A549 treated with Mapracorat at 1 μM for 4 hours (cell line): ENCODE measurements around the gene PCDHA13. TPM values are rescaled to one million over a fixed set of nuclear protein-coding genes. Genes with fewer than 3 reads are reported as not detected.

Source experiments
- total RNA-seq: library from RNA; stranded (reverse); fragments of 200-300 nt; extraction: Qiagen RNA extraction; gene quantifications from 5 replicates; pipeline ENCODE4 v1.2.3, GENCODE V29; 2022

PCDHA13 gene
- total RNA-seq, result 0.05 to 0.06 TPM in 2 of 5 replicates, not detected in the others

GRCh38 chr5:140881889-140882590, at the start of gene PCDHA13:
TSS of gene PCDHA13 (plus strand) at chr5:140882124. CDS start at chr5:140882269, 145 bp downstream.

GRCh38 chr5:140833993-140834392, 47.9 kb upstream of the PCDHA13 start, which contains the start of gene PCDHA7:
TSS of gene PCDHA7 (plus strand) at chr5:140834269. CDS start at chr5:140834384, 115 bp downstream.

GRCh38 chr5:140840978-140841962, 40.7 kb upstream of the PCDHA13 start, which contains the start of gene PCDHA8:
TSS of gene PCDHA8 (plus strand) at chr5:140841187. CDS start at chr5:140841322, 135 bp downstream.

GRCh38 chr5:140848139-140849102, 33.5 kb upstream of the PCDHA13 start, which contains the start of gene PCDHA9:
TSS of gene PCDHA9 (plus strand) at chr5:140848382. CDS start at chr5:140848496, 114 bp downstream.

GRCh38 chr5:140855772-140856674, 25.9 kb upstream of the PCDHA13 start, which contains the start of gene PCDHA10:
TSS of gene PCDHA10 (plus strand) at chr5:140855897. CDS start at chr5:140856049, 152 bp downstream.

GRCh38 chr5:140868721-140869554, 13.0 kb upstream of the PCDHA13 start, which contains the start of gene PCDHA11:
TSS of gene PCDHA11 (plus strand) at chr5:140868957. CDS start at chr5:140869104, 147 bp downstream.

GRCh38 chr5:140875085-140876065, 6.5 kb upstream of the PCDHA13 start, which contains the start of gene PCDHA12:
TSS of gene PCDHA12 (plus strand) at chr5:140875308. CDS start at chr5:140875473, 165 bp downstream.

GRCh38 chr5:140925806-140926442, 44.0 kb downstream of the PCDHA13 start, which contains the start of gene PCDHAC1:
TSS of gene PCDHAC1 (plus strand) at chr5:140926299. CDS start at chr5:140926893, 594 bp downstream.

Other genes starting within 250 kb of the PCDHA13 start
- 3.4 to 4.7 TPM (median 4.3 TPM) in 5 replicates for gene CD14, start 248.9 kb upstream of the PCDHA13 start, total RNA-seq
- 8.4 to 14.4 TPM (median 13.0 TPM) in 5 replicates for gene TMCO6, start 242.7 kb upstream of the PCDHA13 start, total RNA-seq
- 113 to 119 TPM (median 117 TPM) in 5 replicates for gene NDUFA2, start 234.5 kb upstream of the PCDHA13 start, total RNA-seq
- gene IK, start 234.3 kb upstream of the PCDHA13 start, total RNA-seq, result 86.3 to 123 TPM (median 89.1 TPM) in 5 replicates
- gene WDR55, start 217.2 kb upstream of the PCDHA13 start, total RNA-seq, result 27.2 to 30.4 TPM (median 27.7 TPM) in 5 replicates
- 0.66 to 1.0 TPM (median 0.88 TPM) in 5 replicates for gene DND1, start 208.5 kb upstream of the PCDHA13 start, total RNA-seq
- gene HARS1, start 190.8 kb upstream of the PCDHA13 start, total RNA-seq, result 70.9 to 83.6 TPM (median 77.9 TPM) in 5 replicates
- gene HARS2, start 190.7 kb upstream of the PCDHA13 start, total RNA-seq, result 34.5 to 42.6 TPM (median 36.4 TPM) in 5 replicates
- 80.7 to 116 TPM (median 88.0 TPM) in 5 replicates for gene ZMAT2, start 181.7 kb upstream of the PCDHA13 start, total RNA-seq
- 0.06 to 0.23 TPM (median 0.14 TPM) in 5 replicates for gene PCDHA1, start 96.0 kb upstream of the PCDHA13 start, total RNA-seq
- 0.10 TPM in 1 of 5 replicates, not detected in the others for gene PCDHA2, start 87.3 kb upstream of the PCDHA13 start, total RNA-seq
- 0.71 to 1.1 TPM (median 0.99 TPM) in 5 replicates for gene PCDHA3, start 81.1 kb upstream of the PCDHA13 start, total RNA-seq
- 1.5 to 1.8 TPM (median 1.7 TPM) in 5 replicates for gene PCDHA4, start 75.1 kb upstream of the PCDHA13 start, total RNA-seq
- 0.64 to 0.87 TPM (median 0.77 TPM) in 5 replicates for gene PCDHA5, start 60.5 kb upstream of the PCDHA13 start, total RNA-seq
- gene PCDHA6, start 54.2 kb upstream of the PCDHA13 start, total RNA-seq, result 0.06 to 0.08 TPM in 2 of 5 replicates, not detected in the others
- gene PCDHA7, start 47.9 kb upstream of the PCDHA13 start, total RNA-seq, result 0.09 to 0.15 TPM (median 0.12 TPM) in 4 of 5 replicates, not detected in the other
- 0.05 to 0.07 TPM (median 0.06 TPM) in 4 of 5 replicates, not detected in the other for gene PCDHA8, start 40.9 kb upstream of the PCDHA13 start, total RNA-seq
- 0.02 TPM in 1 of 5 replicates, not detected in the others for gene PCDHA9, start 33.7 kb upstream of the PCDHA13 start, total RNA-seq
- gene PCDHA10, start 26.2 kb upstream of the PCDHA13 start, total RNA-seq, result 0.01 to 0.06 TPM (median 0.03 TPM) in 4 of 5 replicates, not detected in the other
- 0.04 to 0.08 TPM (median 0.06 TPM) in 4 of 5 replicates, not detected in the other for gene PCDHA11, start 13.2 kb upstream of the PCDHA13 start, total RNA-seq
- gene PCDHA12, start 6.8 kb upstream of the PCDHA13 start, total RNA-seq, result 2.8 to 3.2 TPM (median 3.0 TPM) in 5 replicates
- 1.6 to 2.3 TPM (median 2.0 TPM) in 5 replicates for gene PCDHAC1, start 44.2 kb downstream of the PCDHA13 start, total RNA-seq
- 3.5 to 4.8 TPM (median 3.9 TPM) in 5 replicates for gene PCDHAC2, start 84.4 kb downstream of the PCDHA13 start, total RNA-seq
- not detected in 5 replicates for gene PCDHB1, start 169.2 kb downstream of the PCDHA13 start, total RNA-seq
- 3.3 to 13.0 TPM (median 3.7 TPM) in 5 replicates for gene PCDHB2, start 212.5 kb downstream of the PCDHA13 start, total RNA-seq
- gene PCDHB3, start 218.3 kb downstream of the PCDHA13 start, total RNA-seq, result 8.7 TPM in 1 of 5 replicates, not detected in the others
- gene PCDHB4, start 239.7 kb downstream of the PCDHA13 start, total RNA-seq, result 0.07 to 0.13 TPM (median 0.09 TPM) in 4 of 5 replicates, not detected in the other